Transverse colon (tissue), 4 donors: ENCODE data around the gene SHC2.

Experiments used
- CTCF ChIP-seq, 5 experiments: fragments of 200-600 bp in 3 of 5; fragments of 450-650 bp in 2 of 5; sonication (generic) in 3 of 5; IDR thresholded peaks; 1 replicate in 2 of 5; 2 replicates in 3 of 5; pipeline ENCODE4 v1.5.1; 2016 to 2017; ENCODE audit warnings: antibody characterized with exemption in 5 of 5, inconsistent platforms in 3 of 5, mild to moderate bottlenecking in 2 of 5, moderate library complexity in 1 of 5
- POLR2A ChIP-seq: fragments of 450-650 bp; IDR thresholded peaks from one replicate; pipeline ENCODE4 v1.6.1; 2016; ENCODE audit warnings: antibody characterized with exemption, mild to moderate bottlenecking, moderate library complexity
- POLR2AphosphoS5 ChIP-seq, 3 donors: sonication (generic); formaldehyde crosslinking; IDR thresholded peaks; one replicate each; pipeline ENCODE4 v1.6.1; 2016; ENCODE audit warnings: antibody characterized with exemption in 3 of 3

GRCh38 chr19:387777-388176 is 73.1 kb downstream of the SHC2 start:
- TF ChIP-seq POLR2A (no peak), CTCF (IDR thresholded peaks at IDR 0.05) (no peak), POLR2AphosphoS5 (IDR thresholded peaks at IDR 0.05) (no peak)
